NB4 (cell line): ENCODE results near the gene CRIP3.
A peak's percentile ranks its signal among the peaks of the same experiment; 100 is the strongest.
"Not testable (repeated sequence)": the region's sequence is repeated elsewhere in the genome, so short reads cannot be mapped to it uniquely, and the experiment has no call there.

Experiments used
- DNase-seq: peaks from one replicate; pipeline ENCODE4 v3.0.0; 2010; ENCODE audit warnings: low read depth
- H3K4me3 ChIP-seq: one replicate; pipeline ENCODE4 v1.5.1; 2011; ENCODE audit warnings: mild to moderate bottlenecking, low read depth, low read length, moderate library complexity
- MAX ChIP-seq: IDR thresholded peaks from 2 replicates; pipeline ENCODE4 v1.6.1; 2011; ENCODE audit warnings: low read depth, low read length
- MYC ChIP-seq: IDR thresholded peaks from 2 replicates; pipeline ENCODE4 v1.6.1; 2011; ENCODE audit warnings: low read depth, low read length
- POLR2A ChIP-seq: IDR thresholded peaks from 2 replicates; pipeline ENCODE4 v1.6.1; 2011; ENCODE audit warnings: mild to moderate bottlenecking; ENCODE audit not compliant: insufficient read length; ENCODE audit errors: extremely low read depth
- TF ChIP-seq, protein P1 (sequence below): IDR thresholded peaks from one replicate; pipeline ENCODE4 v1.5.1; 2012; ENCODE audit warnings: low read depth, low read length

CRIP3 gene

GRCh38 chr6:43308101-43308989, at the start of gene CRIP3:
Gene CRIP3, minus strand, starts transcription at chr6:43308826. Its CDS starts 34 bp downstream, at chr6:43308792.
- peak within 1 kb of the TSS; percentile 18 for H3K4me3 ChIP-seq
- TF ChIP-seq MAX (no peak), POLR2A (no peak), MYC (no peak)
- TF ChIP-seq, protein P1, sequence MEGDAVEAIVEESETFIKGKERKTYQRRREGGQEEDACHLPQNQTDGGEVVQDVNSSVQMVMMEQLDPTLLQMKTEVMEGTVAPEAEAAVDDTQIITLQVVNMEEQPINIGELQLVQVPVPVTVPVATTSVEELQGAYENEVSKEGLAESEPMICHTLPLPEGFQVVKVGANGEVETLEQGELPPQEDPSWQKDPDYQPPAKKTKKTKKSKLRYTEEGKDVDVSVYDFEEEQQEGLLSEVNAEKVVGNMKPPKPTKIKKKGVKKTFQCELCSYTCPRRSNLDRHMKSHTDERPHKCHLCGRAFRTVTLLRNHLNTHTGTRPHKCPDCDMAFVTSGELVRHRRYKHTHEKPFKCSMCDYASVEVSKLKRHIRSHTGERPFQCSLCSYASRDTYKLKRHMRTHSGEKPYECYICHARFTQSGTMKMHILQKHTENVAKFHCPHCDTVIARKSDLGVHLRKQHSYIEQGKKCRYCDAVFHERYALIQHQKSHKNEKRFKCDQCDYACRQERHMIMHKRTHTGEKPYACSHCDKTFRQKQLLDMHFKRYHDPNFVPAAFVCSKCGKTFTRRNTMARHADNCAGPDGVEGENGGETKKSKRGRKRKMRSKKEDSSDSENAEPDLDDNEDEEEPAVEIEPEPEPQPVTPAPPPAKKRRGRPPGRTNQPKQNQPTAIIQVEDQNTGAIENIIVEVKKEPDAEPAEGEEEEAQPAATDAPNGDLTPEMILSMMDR: no peak
- DNase-seq: peak; percentile 76

GRCh38 chr6:43355862-43356590, 47.4 kb upstream of the CRIP3 start:
- TF ChIP-seq, protein P1: peak; percentile 43
- no peak for TF ChIP-seq MYC
- DNase-seq: peak; percentile 46

GRCh38 chr6:43351951-43352350, 43.3 kb upstream of the CRIP3 start:
- not testable (repeated sequence) for DNase-seq, H3K4me3 ChIP-seq

More at GRCh38 chr6:43355862-43356590, 47.4 kb upstream of the CRIP3 start:
- no peak overlapping the region for H3K4me3 ChIP-seq

GRCh38 chr6:43347444-43347843, 38.8 kb upstream of the CRIP3 start:
- no peak for DNase-seq
- TF ChIP-seq, protein P1: no peak
- no peak for TF ChIP-seq MYC
- no peak for TF ChIP-seq MAX
- no peak for TF ChIP-seq POLR2A
- no peak overlapping the region for H3K4me3 ChIP-seq

DNA sequence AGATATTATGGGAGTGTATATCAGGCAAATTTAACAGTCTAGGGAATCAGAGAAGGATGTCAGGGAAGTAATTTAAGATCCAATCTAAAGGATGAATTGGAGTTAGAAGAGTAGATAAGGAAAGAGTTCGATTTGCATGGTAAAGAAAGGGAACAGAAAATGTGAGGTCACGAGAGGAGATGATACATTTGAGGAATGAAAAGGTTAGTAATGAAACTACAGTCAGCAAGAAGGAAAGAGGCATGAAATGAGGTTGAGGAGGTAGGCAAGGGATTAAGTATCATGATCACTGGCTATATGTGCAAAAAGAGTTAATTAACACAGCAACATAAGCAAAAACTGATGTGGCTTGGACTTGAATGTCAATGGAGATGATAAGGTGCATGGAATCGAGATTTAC, 38.4 kb upstream of the CRIP3 start:
- no peak for DNase-seq
- no peak overlapping the region for H3K4me3 ChIP-seq
- TF ChIP-seq MYC (no peak), POLR2A (no peak), MAX (no peak)
- TF ChIP-seq, protein P1: no peak

- not testable (repeated sequence) for H3K4me3 ChIP-seq, DNase-seq
Measured at GRCh38 chr6:43346243-43346642, 37.6 kb upstream of the CRIP3 start.

GRCh38 chr6:43339168-43339567, 30.5 kb upstream of the CRIP3 start:
- TF ChIP-seq MYC (no peak), POLR2A (no peak), MAX (no peak)
- TF ChIP-seq, protein P1: no peak
- DNase-seq: no peak
- no peak overlapping the region for H3K4me3 ChIP-seq
